H1 (cell line): ENCODE measurements around the gene UPK2. TPM values are rescaled to one million over a fixed set of nuclear protein-coding genes. Genes with fewer than 3 reads are reported as not detected.

Experiments used
- CTCF ChIA-PET: fragments of 300-600 bp; sonication (Branson Sonifier 250); formaldehyde crosslinking; loops from one replicate; lab custom pipeline; 2021; ENCODE audit not compliant: partially characterized antibody; lab: Charles Lee
- POLR2A ChIA-PET: fragments of 300-600 bp; sonication (Branson Sonifier 250); formaldehyde crosslinking; loops from one replicate; lab custom pipeline; 2021; ENCODE audit warnings: inconsistent platforms; ENCODE audit not compliant: partially characterized antibody; lab: Charles Lee
- DNase-seq, 2 experiments: peaks; one replicate each; pipeline versions ENCODE4 v3.0.0 to v3.0.0-alpha.2; 2010 to 2022; ENCODE audit warnings: low spot score in 2 of 2, low read depth in 1 of 2, mixed read lengths in 1 of 2
- FAIRE-seq: peaks from 2 replicates; lab custom pipeline; 2011; peaks lifted over from hg19 to GRCh38; lab: Jason Lieb, UNC
- H2AFZ ChIP-seq: 2 replicates; pipeline ENCODE4 v1.8.1; 2012; ENCODE audit warnings: low read length, inconsistent platforms
- H2AK5ac ChIP-seq: 2 replicates; pipeline ENCODE4 v1.6.1; 2013; ENCODE audit warnings: low read depth, low read length
- H2BK120ac ChIP-seq: replicated peaks from 2 replicates; pipeline ENCODE3; 2013; ENCODE audit warnings: low read depth, low read length, inconsistent platforms
- H2BK12ac ChIP-seq: 2 replicates; pipeline ENCODE4 v1.6.1; 2013; ENCODE audit warnings: low read depth, low read length
- H2BK15ac ChIP-seq: 2 replicates; pipeline ENCODE4 v1.6.1; 2013; ENCODE audit warnings: low read length
- H2BK20ac ChIP-seq: 2 replicates; pipeline ENCODE4 v1.6.1; 2013; ENCODE audit warnings: low read length
- H2BK5ac ChIP-seq: 2 replicates; pipeline ENCODE4 v1.6.1; 2013; ENCODE audit warnings: low read depth, low read length
- H3K14ac ChIP-seq: 2 replicates; pipeline ENCODE4 v1.6.1; 2013; ENCODE audit warnings: inconsistent platforms; ENCODE audit not compliant: insufficient read length
- H3K18ac ChIP-seq: 2 replicates; pipeline ENCODE4 v1.6.1; 2013; ENCODE audit warnings: low read length; ENCODE audit errors: extremely low read depth
- H3K23ac ChIP-seq: 2 replicates; pipeline ENCODE4 v1.6.1; 2013; ENCODE audit warnings: inconsistent platforms; ENCODE audit not compliant: insufficient read length
- H3K23me2 ChIP-seq: 2 replicates; pipeline ENCODE4 v1.6.1; 2013; ENCODE audit warnings: low read depth, low read length
- H3K27ac ChIP-seq: 2 replicates; pipeline ENCODE4 v1.6.1; 2011; ENCODE audit warnings: low read depth, low read length, inconsistent platforms
- H3K27me3 ChIP-seq, 4 experiments: replicated peaks in 1 of 4; 1 replicate in 1 of 4; 2 replicates in 3 of 4; pipeline versions ENCODE4 v1.6.1 to v1.8.1; 2011 to 2013; ENCODE audit warnings: low read length in 3 of 4, mild to moderate bottlenecking in 3 of 4, inconsistent platforms in 2 of 4, mixed read lengths in 2 of 4, moderate library complexity in 1 of 4; ENCODE audit not compliant: control insufficient read depth in 3 of 4, insufficient read depth in 3 of 4; ENCODE audit errors: extremely low read depth in 1 of 4
- H3K36me3 ChIP-seq, 4 experiments: 2 replicates each; pipeline versions ENCODE4 v1.6.1 to v1.8.1; 2011 to 2013; ENCODE audit warnings: mild to moderate bottlenecking in 4 of 4, low read length in 3 of 4, moderate library complexity in 2 of 4, control low read depth in 1 of 4, inconsistent platforms in 1 of 4; ENCODE audit not compliant: insufficient read depth in 4 of 4, control insufficient read depth in 2 of 4
- H3K4ac ChIP-seq: replicated peaks from 2 replicates; pipeline ENCODE3; 2013; ENCODE audit warnings: low read length, low read depth, mixed read lengths, inconsistent platforms; ENCODE audit not compliant: insufficient read length
- H3K4me1 ChIP-seq, 4 experiments: replicated peaks in 1 of 4; 1 replicate in 1 of 4; 2 replicates in 3 of 4; pipeline versions ENCODE4 v1.6.1 to v1.8.1; 2011 to 2013; ENCODE audit warnings: low read length in 3 of 4, inconsistent platforms in 2 of 4, mixed read lengths in 1 of 4; ENCODE audit not compliant: insufficient read depth in 4 of 4, control insufficient read depth in 3 of 4
- H3K4me2 ChIP-seq, 2 experiments: 2 replicates each; pipeline versions ENCODE4 v1.6.1 to v1.8.1; 2011 to 2013; ENCODE audit warnings: low read depth in 2 of 2, low read length in 2 of 2, control low read depth in 1 of 2, inconsistent platforms in 1 of 2, mild to moderate bottlenecking in 1 of 2; ENCODE audit not compliant: insufficient read depth in 1 of 2
- H3K4me3 ChIP-seq, 4 experiments: fragments of 200-600, 300-600 bp in 1 of 4; sonication (generic), shearing (Covaris generic), sonication (Bioruptor Twin) in 1 of 4; 2 replicates each; pipeline versions ENCODE4 v1.5.1 to v1.8.1; 2011 to 2016; ENCODE audit warnings: low read length in 4 of 4, low read depth in 3 of 4, control low read depth in 2 of 4, inconsistent platforms in 2 of 4, mild to moderate bottlenecking in 2 of 4, mixed read lengths in 1 of 4, moderate library complexity in 1 of 4; ENCODE audit not compliant: insufficient read depth in 2 of 4; ENCODE audit errors: extremely low read depth in 1 of 4
- H3K56ac ChIP-seq: replicated peaks from 2 replicates; pipeline ENCODE3; 2013; ENCODE audit warnings: low read depth, mild to moderate bottlenecking, mixed read lengths, low read length, inconsistent platforms; ENCODE audit not compliant: insufficient read length
- H3K79me1 ChIP-seq: 2 replicates; pipeline ENCODE4 v1.6.1; 2013; ENCODE audit warnings: low read depth, low read length, control low read depth
- H3K79me2 ChIP-seq, 2 experiments: 2 replicates each; pipeline versions ENCODE4 v1.6.1 to v1.8.1; 2012 to 2013; ENCODE audit warnings: low read length in 2 of 2, mild to moderate bottlenecking in 2 of 2, inconsistent platforms in 1 of 2; ENCODE audit not compliant: insufficient read depth in 2 of 2, control insufficient read depth in 1 of 2
- H3K9ac ChIP-seq, 4 experiments: replicated peaks in 1 of 4; 1 replicate in 1 of 4; 2 replicates in 3 of 4; pipeline versions ENCODE4 v1.6.1 to v1.8.1; 2011 to 2013; ENCODE audit warnings: low read depth in 3 of 4, low read length in 3 of 4, control low read depth in 2 of 4, mild to moderate bottlenecking in 2 of 4, moderate library complexity in 2 of 4, inconsistent platforms in 1 of 4; ENCODE audit errors: extremely low read depth in 1 of 4
- H3K9me3 ChIP-seq, 2 experiments: 2 replicates each; pipeline versions ENCODE4 v1.6.1 to v1.8.1; 2012 to 2013; ENCODE audit warnings: mild to moderate bottlenecking in 2 of 2, moderate library complexity in 2 of 2, control low read depth in 1 of 2, inconsistent platforms in 1 of 2, low read depth in 1 of 2, low read length in 1 of 2, mixed read lengths in 1 of 2; ENCODE audit not compliant: insufficient read depth in 2 of 2
- H4K20me1 ChIP-seq, 2 experiments: replicated peaks in 1 of 2; 2 replicates each; pipeline versions ENCODE3 to v1.8.1; 2011 to 2013; ENCODE audit warnings: inconsistent platforms in 2 of 2, low read length in 2 of 2, mild to moderate bottlenecking in 1 of 2; ENCODE audit not compliant: insufficient read depth in 2 of 2, control insufficient read depth in 1 of 2
- H4K5ac ChIP-seq: 2 replicates; pipeline ENCODE4 v1.6.1; 2013; ENCODE audit warnings: low read length, low read depth, mixed read lengths, inconsistent platforms; ENCODE audit not compliant: insufficient read length
- H4K8ac ChIP-seq: 2 replicates; pipeline ENCODE4 v1.8.0; 2013; ENCODE audit warnings: mild to moderate bottlenecking, moderate library complexity, low read length, inconsistent platforms; ENCODE audit not compliant: insufficient read depth; ENCODE audit errors: extremely low read depth
- H4K91ac ChIP-seq: replicated peaks from 2 replicates; pipeline ENCODE3; 2013; ENCODE audit warnings: low read length, mixed read lengths, inconsistent platforms; ENCODE audit not compliant: insufficient read length
- MAX ChIP-seq: IDR thresholded peaks from 2 replicates; pipeline ENCODE4 v1.6.1; 2012; ENCODE audit warnings: inconsistent platforms
- WGBS, 2 experiments: shearing (Covaris generic) in 1 of 2; methylation state at CpG; one replicate each; pipeline versions ENCODE4 v1.1.6 to v1.1.7; 2013 to 2015; ENCODE audit warnings: low lambda C conversion rate in 2 of 2, mixed read lengths in 2 of 2, inconsistent platforms in 1 of 2, low coverage in 1 of 2, missing lambda C conversion rate in 1 of 2; ENCODE audit not compliant: insufficient replicate concordance in 2 of 2, insufficient coverage in 1 of 2, insufficient read length in 1 of 2; ENCODE audit errors: extremely low coverage in 1 of 2, missing lambda C conversion rate in 1 of 2; 5-methylcytosine and 5-hydroxymethylcytosine counted together
- polyA plus RNA-seq, 7 experiments: library from polyadenylated mRNA; depleted of rRNA in 3 of 7; stranded (reverse) in 5 of 7; unstranded in 2 of 7; fragments of >200 nt in 5 of 7; fragments of 200-250 nt in 2 of 7; gene quantifications; 1 replicate in 5 of 7; 2 replicates in 1 of 7; 4 replicates in 1 of 7; pipeline versions ENCODE4 v1.2.1 to v1.2.3, GENCODE V29; 2011 to 2013; ENCODE audit warnings: missing spikeins in 2 of 7, mixed read lengths in 2 of 7
- total RNA-seq: library from RNA; stranded (reverse); fragmentation: NEBNext Ultra II Directional; extraction: Animal tissue kit (Norgen Biotek cat#: 25700); gene quantifications from 2 replicates; pipeline ENCODE4 v1.2.1, GENCODE V29; 2021

The UPK2 gene
- total and polyA plus RNA-seq, 2 of the 8 experiments (the other 6 are each of a cell fraction or from before 2014, with no cell fraction given), result 0.76 TPM; not detected in 1

GRCh38 chr11:118961189-118961588 lies 5.1 kb downstream of the UPK2 start:
- H2BK15ac ChIP-seq, result no peak overlapping the region
- no peak overlapping the region for H2AFZ ChIP-seq
- no peak overlapping the region for H3K27ac ChIP-seq
- H3K4ac ChIP-seq, result no peak overlapping the region
- H3K79me2 ChIP-seq, result no peaks in the 10 kb centered on the region
- H4K5ac ChIP-seq, result no peak overlapping the region
- H3K23me2 ChIP-seq, result no peaks in the 10 kb centered on the region
- ChIA-PET CTCF (interaction anchor here (0.9 to 12.7 kb wide), 8 partner anchors 18 to 271 kb away, joined by 3 to 100 read pairs (median 3); no protein-coding TSS in a partner anchor), POLR2A (interaction anchor here (1.5 kb wide), 1 partner anchor 326 kb away, joined by 3 read pairs; no protein-coding TSS in a partner anchor)
- H4K8ac ChIP-seq, result no peak overlapping the region; the same call in 1 of the 2 replicates
- no peaks in the 10 kb centered on the region for H3K79me1 ChIP-seq
- H3K4me1 ChIP-seq, result peaks cover 0 to 5% (median 0%) of the 10 kb centered on the region in 4 experiments; a peak in 3 of 7 replicates
- H2AK5ac ChIP-seq, result no peak overlapping the region
- H3K4me2 ChIP-seq, result no peak overlapping the region
- no peak overlapping the region for H3K23ac ChIP-seq
- no peak overlapping the region for H3K9ac ChIP-seq
- no peak overlapping the region for H2BK5ac ChIP-seq
- H3K56ac ChIP-seq, result no peak overlapping the region
- H3K18ac ChIP-seq, result no peak overlapping the region
- no peaks in the 10 kb centered on the region for H3K9me3 ChIP-seq
- WGBS, 2 experiments, result 73% methylated on average over 3 of the region's 5 CpGs; no CpG with 5 or more reads in 1 of the 2 experiments
- TF ChIP-seq MAX, result no peak
- no peak overlapping the region for H2BK120ac ChIP-seq
- H3K27me3 ChIP-seq, result no peaks in the 10 kb centered on the region
- DNase-seq (no peak), FAIRE-seq (no peak)
- no peak overlapping the region for H3K4me3 ChIP-seq
- no peaks in the 10 kb centered on the region for H4K20me1 ChIP-seq
- H3K36me3 ChIP-seq, result no peaks in the 10 kb centered on the region
- H2BK20ac ChIP-seq, result no peak overlapping the region
- H4K91ac ChIP-seq, result no peak overlapping the region
- no peak overlapping the region for H3K14ac ChIP-seq
- H2BK12ac ChIP-seq, result no peak overlapping the region
